T-helper 17 cell (primary cell): Measurements from ENCODE around the gene DDX39A. TPM values are rescaled to one million over a fixed set of nuclear protein-coding genes. Genes with fewer than 3 reads are reported as not detected.
"Not testable (repeated sequence)": the region's sequence is repeated elsewhere in the genome, so short reads cannot be mapped to it uniquely, and the experiment has no call there.

Experiments used
- ATAC-seq: fragments of 150-1000 bp; cut with Tn5 transposase; 2 replicates; pipeline ENCODE4 v1.10.0; 2021; ENCODE audit warnings: mild to moderate bottlenecking, moderate library complexity
- DNase-seq, 3 donors: peaks; one replicate each; pipeline versions ENCODE4 v3.0.0 to v3.0.0-alpha.2; 2020 to 2021
- H3K9me3 ChIP-seq: one replicate; pipeline ENCODE4 v1.7.0; 2013; ENCODE audit warnings: low read length, mild to moderate bottlenecking; ENCODE audit not compliant: control insufficient read depth, poor library complexity, severe bottlenecking
- H3K27ac Mint-ChIP-seq: one replicate; pipeline ENCODE4 v1.8.0; 2022; ENCODE audit warnings: mild to moderate bottlenecking, moderate library complexity, mixed read lengths
- H3K27me3 Mint-ChIP-seq: one replicate; pipeline ENCODE4 v1.8.0; 2022; ENCODE audit warnings: mixed read lengths
- H3K36me3 Mint-ChIP-seq: one replicate; pipeline ENCODE4 v1.8.0; 2022; ENCODE audit warnings: low read depth, mixed read lengths
- H3K4me1 Mint-ChIP-seq: one replicate; pipeline ENCODE4 v1.8.0; 2022; ENCODE audit warnings: mild to moderate bottlenecking, mixed read lengths
- H3K4me3 Mint-ChIP-seq: one replicate; pipeline ENCODE4 v1.8.0; 2022; ENCODE audit warnings: mild to moderate bottlenecking, moderate library complexity, mixed read lengths
- total RNA-seq, 4 donors: library from RNA in 2 of 4; stranded (reverse) in 2 of 4; gene quantifications; one replicate each; pipeline ENCODE4 v1.2.3 and lab custom pipeline; 2022 to 2026

DDX39A gene
- total RNA-seq, 2 donors from 2014 or later: 276 to 284 TPM

GRCh38 chr19:14367016-14367415, 52.1 kb downstream of the DDX39A start:
- DNase-seq (no peak), ATAC-seq (no peak)
- peaks cover 4% of the 10 kb centered on the region for H3K36me3 Mint-ChIP-seq
- H3K27ac Mint-ChIP-seq: peak overlapping the region; percentile 100
- peak overlapping the region; percentile 61 for H3K4me3 Mint-ChIP-seq
- peaks cover 43% of the 10 kb centered on the region for H3K4me1 Mint-ChIP-seq
- H3K9me3 ChIP-seq: no peaks in the 10 kb centered on the region
- no peaks in the 10 kb centered on the region for H3K27me3 Mint-ChIP-seq

DNA sequence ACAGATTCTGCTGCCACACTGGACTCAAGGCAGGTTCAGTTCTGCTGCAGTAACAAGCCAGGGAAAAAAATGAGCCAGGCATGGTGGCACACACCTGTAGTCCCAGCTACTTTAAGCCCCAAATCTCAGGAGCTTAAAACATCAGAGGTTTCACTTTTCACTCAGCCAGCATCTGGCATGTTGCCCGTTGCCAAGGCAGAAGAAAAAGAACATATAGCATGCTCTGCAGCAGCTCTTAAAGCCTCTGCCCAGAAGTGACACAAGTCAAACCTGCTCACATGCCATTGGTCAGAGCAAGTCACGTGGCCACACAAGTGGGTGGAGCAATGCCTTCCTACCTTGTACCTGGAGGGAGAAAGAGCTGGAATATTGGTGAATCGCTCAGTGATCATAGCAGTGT, 52.6 kb downstream of the DDX39A start:
- DNase-seq: peak; percentile 63 to 87 (median 78)
- peak; percentile 65 for ATAC-seq
- no peaks in the 10 kb centered on the region for H3K9me3 ChIP-seq
- H3K27me3 Mint-ChIP-seq: no peaks in the 10 kb centered on the region
- H3K36me3 Mint-ChIP-seq: peaks cover 4% of the 10 kb centered on the region
- peak overlapping the region; percentile 61 for H3K4me3 Mint-ChIP-seq
- peaks cover 47% of the 10 kb centered on the region for H3K4me1 Mint-ChIP-seq
- H3K27ac Mint-ChIP-seq: peak overlapping the region; percentile 100

GRCh38 chr19:14364098-14364443, 55.1 kb downstream of the DDX39A start:
- peaks cover 32% of the 10 kb centered on the region for H3K4me1 Mint-ChIP-seq
- not testable (repeated sequence) for ATAC-seq, H3K36me3 Mint-ChIP-seq, H3K9me3 ChIP-seq, DNase-seq, H3K27me3 Mint-ChIP-seq
- H3K27ac Mint-ChIP-seq: peak overlapping the region; percentile 100
- H3K4me3 Mint-ChIP-seq: peak overlapping the region; percentile 94

- H3K27ac Mint-ChIP-seq: peak overlapping the region; percentile 100
- no peaks in the 10 kb centered on the region for H3K27me3 Mint-ChIP-seq
- ATAC-seq (peak; percentile 27), DNase-seq (peak in 2 of 3 donors; percentile 36 to 41)
- peaks cover 31% of the 10 kb centered on the region for H3K4me1 Mint-ChIP-seq
- H3K9me3 ChIP-seq: no peaks in the 10 kb centered on the region
- H3K4me3 Mint-ChIP-seq: peak overlapping the region; percentile 94
- peaks cover 2% of the 10 kb centered on the region for H3K36me3 Mint-ChIP-seq
Measured at GRCh38 chr19:14363183-14364097, 55.7 kb downstream of the DDX39A start.

GRCh38 chr19:14361824-14362223, 57.3 kb downstream of the DDX39A start:
- H3K27ac Mint-ChIP-seq: peak overlapping the region; percentile 100
- H3K4me1 Mint-ChIP-seq: peaks cover 24% of the 10 kb centered on the region
- H3K36me3 Mint-ChIP-seq: peaks cover 2% of the 10 kb centered on the region
- DNase-seq: no peak
- peak; percentile 40 for ATAC-seq
- no peaks in the 10 kb centered on the region for H3K27me3 Mint-ChIP-seq
- no peaks in the 10 kb centered on the region for H3K9me3 ChIP-seq
- peak overlapping the region; percentile 94 for H3K4me3 Mint-ChIP-seq

Other genes starting within 250 kb of the DDX39A start
- 10 to 100 TPM; 14.9 to 30.8 TPM for gene ADGRL1, start 213.2 kb downstream of the DDX39A start, total RNA-seq
- gene ADGRE5, start 37.9 kb downstream of the DDX39A start, total RNA-seq: 1,000 to 10,000 TPM; 1,097 to 1,799 TPM
- gene PKN1, start 14.0 kb upstream of the DDX39A start, total RNA-seq: 100 to 1,000 TPM; 163 to 202 TPM
- gene PTGER1, start 56.0 kb upstream of the DDX39A start, total RNA-seq: not detected
- gene GIPC1, start 76.8 kb upstream of the DDX39A start, total RNA-seq: 10 to 100 TPM; 34.8 to 38.6 TPM
- gene DNAJB1, start 99.1 kb upstream of the DDX39A start, total RNA-seq: 100 to 1,000 TPM; 483 to 558 TPM
- 100 to 1,000 TPM; 111 to 125 TPM for gene TECR, start 110.3 kb upstream of the DDX39A start, total RNA-seq
- gene NDUFB7, start 152.7 kb upstream of the DDX39A start, total RNA-seq: 10 to 100 TPM; 60.7 to 62.5 TPM
- gene CLEC17A, start 163.7 kb upstream of the DDX39A start, total RNA-seq: 1 to 10 TPM in 1 of 2 donors, under 1 TPM in 1; 0.34 to 2.4 TPM